Measurements from ENCODE around the gene CORO1C. TPM values are rescaled to one million over a fixed set of nuclear protein-coding genes. Genes with fewer than 3 reads are reported as not detected.

The CORO1C gene
- total RNA-seq, 1 experiment from 2014 or later, result 138 TPM

- Histone ChIP-seq H3K27ac (ENCODE audit: low read depth, low read length) (no peak overlapping the region), H3K4me3 (replicated peaks in 1 of 2; ENCODE audit: low read depth in 1 of 2, low read length in 2 of 2) (no peak overlapping the region), H2AFZ (ENCODE audit: low read depth, low read length, poor library complexity, severe bottlenecking) (no peak overlapping the region), H3K9me3 (ENCODE audit: control insufficient read depth in 1 of 2, insufficient read depth in 1 of 2, low read depth in 1 of 2, low read length in 2 of 2) (no peaks in the 10 kb centered on the region), H3K27me3 (ENCODE audit: insufficient read depth, low read length) (no peaks in the 10 kb centered on the region), H3K4me1 (ENCODE audit: control insufficient read depth in 1 of 2, insufficient read depth in 2 of 2, low read length in 2 of 2) (peaks cover 22% of the 10 kb centered on the region in 2 experiments), H3K36me3 (ENCODE audit: control insufficient read depth in 1 of 2, insufficient read depth in 2 of 2, low read length in 2 of 2) (no peaks in the 10 kb centered on the region), H4K20me1 (ENCODE audit: insufficient read depth) (no peaks in the 10 kb centered on the region), H3K9me2 (ENCODE audit: insufficient read depth) (no peaks in the 10 kb centered on the region), H3K79me2 (ENCODE audit: insufficient read depth, low read length) (no peaks in the 10 kb centered on the region), H3K9ac (ENCODE audit: low read length) (no peak overlapping the region), H3K4me2 (ENCODE audit: low read length) (no peak overlapping the region)
- ChIA-PET POLR2A (no interaction called here), RAD21 (ENCODE audit: low non-redundant PET in 1 of 2, low total read pairs in 2 of 2, uncharacterized antibody in 2 of 2, unreplicated experiment in 2 of 2) (no interaction called here), CTCF (no interaction called here)
- ATAC-seq (no peak), DNase-seq (ENCODE audit: low read depth, low spot score) (no peak)
- no TSS peak for BruUV-seq (replicated peaks)
- intact Hi-C loops (cut with micrococcal nuclease), result loop anchor here (10.0 kb wide), 2 partner anchors 275 to 695 kb away; partner anchors contain the start of gene CMKLR1
- TF ChIP-seq ZFX (IDR thresholded peaks at IDR 0.05) (no peak), JUND (IDR thresholded peaks at IDR 0.05) (no peak), CEBPB (IDR thresholded peaks at IDR 0.05; ENCODE audit: low read depth) (no peak), SRF (IDR thresholded peaks at IDR 0.05; ENCODE audit: low read depth) (no peak), POLR2A (IDR thresholded peaks at IDR 0.05; ENCODE audit: borderline replicate concordance, extremely low read depth, insufficient read depth, insufficient read length) (no peak), EZH2 (IDR thresholded peaks at IDR 0.05) (no peak), YY1 (IDR thresholded peaks at IDR 0.05; ENCODE audit: extremely low read depth, insufficient replicate concordance, low read depth, low read length) (no peak), SP1 (IDR thresholded peaks at IDR 0.05; ENCODE audit: low read depth) (no peak), RAD21 (IDR thresholded peaks at IDR 0.05; ENCODE audit: low read depth) (no peak), CTCF (IDR thresholded peaks at IDR 0.05 in 2 of 3, conservative IDR thresholded peaks at IDR 0.05 in 1 of 3; ENCODE audit: borderline replicate concordance in 1 of 3, insufficient read depth in 1 of 3, low read depth in 2 of 3, low read length in 2 of 3) (no peak), SIN3A (IDR thresholded peaks at IDR 0.05; ENCODE audit: low read depth) (no peak), CBX3 (IDR thresholded peaks at IDR 0.05; ENCODE audit: low read depth) (no peak)
- TF ChIP-seq, protein P1, sequence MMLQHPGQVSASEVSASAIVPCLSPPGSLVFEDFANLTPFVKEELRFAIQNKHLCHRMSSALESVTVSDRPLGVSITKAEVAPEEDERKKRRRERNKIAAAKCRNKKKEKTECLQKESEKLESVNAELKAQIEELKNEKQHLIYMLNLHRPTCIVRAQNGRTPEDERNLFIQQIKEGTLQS (IDR thresholded peaks at IDR 0.05), result no peak
- TF ChIP-seq, protein P2, sequence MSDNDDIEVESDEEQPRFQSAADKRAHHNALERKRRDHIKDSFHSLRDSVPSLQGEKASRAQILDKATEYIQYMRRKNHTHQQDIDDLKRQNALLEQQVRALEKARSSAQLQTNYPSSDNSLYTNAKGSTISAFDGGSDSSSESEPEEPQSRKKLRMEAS (IDR thresholded peaks at IDR 0.05), result no peak
- TF ChIP-seq, protein P3, sequence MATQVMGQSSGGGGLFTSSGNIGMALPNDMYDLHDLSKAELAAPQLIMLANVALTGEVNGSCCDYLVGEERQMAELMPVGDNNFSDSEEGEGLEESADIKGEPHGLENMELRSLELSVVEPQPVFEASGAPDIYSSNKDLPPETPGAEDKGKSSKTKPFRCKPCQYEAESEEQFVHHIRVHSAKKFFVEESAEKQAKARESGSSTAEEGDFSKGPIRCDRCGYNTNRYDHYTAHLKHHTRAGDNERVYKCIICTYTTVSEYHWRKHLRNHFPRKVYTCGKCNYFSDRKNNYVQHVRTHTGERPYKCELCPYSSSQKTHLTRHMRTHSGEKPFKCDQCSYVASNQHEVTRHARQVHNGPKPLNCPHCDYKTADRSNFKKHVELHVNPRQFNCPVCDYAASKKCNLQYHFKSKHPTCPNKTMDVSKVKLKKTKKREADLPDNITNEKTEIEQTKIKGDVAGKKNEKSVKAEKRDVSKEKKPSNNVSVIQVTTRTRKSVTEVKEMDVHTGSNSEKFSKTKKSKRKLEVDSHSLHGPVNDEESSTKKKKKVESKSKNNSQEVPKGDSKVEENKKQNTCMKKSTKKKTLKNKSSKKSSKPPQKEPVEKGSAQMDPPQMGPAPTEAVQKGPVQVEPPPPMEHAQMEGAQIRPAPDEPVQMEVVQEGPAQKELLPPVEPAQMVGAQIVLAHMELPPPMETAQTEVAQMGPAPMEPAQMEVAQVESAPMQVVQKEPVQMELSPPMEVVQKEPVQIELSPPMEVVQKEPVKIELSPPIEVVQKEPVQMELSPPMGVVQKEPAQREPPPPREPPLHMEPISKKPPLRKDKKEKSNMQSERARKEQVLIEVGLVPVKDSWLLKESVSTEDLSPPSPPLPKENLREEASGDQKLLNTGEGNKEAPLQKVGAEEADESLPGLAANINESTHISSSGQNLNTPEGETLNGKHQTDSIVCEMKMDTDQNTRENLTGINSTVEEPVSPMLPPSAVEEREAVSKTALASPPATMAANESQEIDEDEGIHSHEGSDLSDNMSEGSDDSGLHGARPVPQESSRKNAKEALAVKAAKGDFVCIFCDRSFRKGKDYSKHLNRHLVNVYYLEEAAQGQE (IDR thresholded peaks at IDR 0.05; ENCODE audit: low read depth), result no peak
Observed at GRCh38 chr12:108609537-108610335, 121.6 kb downstream of the CORO1C start.

Data from HCT116 (cell line).